Stimulated activated effector memory CD8-positive, alpha-beta T cell treated with anti-CD3 and anti-CD28 coated beads, Interleukin-12 subunit alpha, Interleukin-12 subunit beta, amount 100 ng/mL, for 72 hours (primary cell): ENCODE data around the gene GM2A.
"Not testable (repeated sequence)": the region's sequence is repeated elsewhere in the genome, so short reads cannot be mapped to it uniquely, and the experiment has no call there.

ENCODE experiments used
- ATAC-seq: fragments of 150-1000 bp; cut with Tn5 transposase; 2 replicates; pipeline ENCODE4 v1.10.0; 2021
- DNase-seq, 2 donors: peaks; one replicate each; pipeline ENCODE4 v3.0.0; 2021 to 2022; ENCODE audit warnings: low spot score in 2 of 2
- H3K27ac Mint-ChIP-seq: one replicate; pipeline ENCODE4 v1.8.0; 2022; ENCODE audit warnings: mild to moderate bottlenecking, mixed read lengths
- H3K36me3 Mint-ChIP-seq: one replicate; pipeline ENCODE4 v1.8.0; 2022; ENCODE audit warnings: mild to moderate bottlenecking, mixed read lengths
- H3K4me1 Mint-ChIP-seq: one replicate; pipeline ENCODE4 v1.8.0; 2022; ENCODE audit warnings: mixed read lengths
- H3K4me3 Mint-ChIP-seq: one replicate; pipeline ENCODE4 v1.8.0; 2022; ENCODE audit warnings: mild to moderate bottlenecking, mixed read lengths
- H3K9me3 Mint-ChIP-seq: one replicate; pipeline ENCODE4 v1.8.0; 2022; ENCODE audit warnings: mixed read lengths

The GM2A gene

DNA sequence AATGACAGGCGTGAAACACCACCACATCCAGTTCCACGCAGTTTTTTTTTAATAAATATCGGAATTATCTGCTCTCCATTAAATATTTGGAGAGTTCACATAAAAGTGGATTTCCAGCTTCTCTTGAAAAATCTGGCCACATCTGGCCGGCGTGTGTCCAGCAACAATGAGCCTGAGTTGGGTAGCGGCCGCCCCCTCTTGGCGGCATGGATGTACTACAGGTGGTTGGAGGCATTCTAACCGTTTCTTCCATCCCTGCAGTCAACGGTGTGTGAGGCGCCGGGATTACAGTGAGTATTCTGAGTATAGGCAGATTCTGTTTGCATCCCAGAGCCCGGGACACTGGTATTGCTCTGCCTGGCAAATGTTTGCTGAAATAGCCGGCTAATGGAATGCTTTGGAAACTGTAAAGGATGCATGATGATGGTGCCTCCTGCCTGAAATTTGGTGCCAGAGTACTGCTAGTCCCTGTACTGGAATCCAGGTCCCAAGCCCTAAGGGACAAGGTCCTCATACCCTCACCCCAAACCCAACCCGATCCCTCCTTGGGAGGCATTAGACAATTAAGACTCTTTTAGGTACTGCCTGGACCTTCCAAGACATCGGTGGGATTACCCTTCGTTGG, 13.6 kb upstream of the GM2A start:
- H3K36me3 Mint-ChIP-seq = peaks cover 4% of the 10 kb centered on the region
- ATAC-seq (no peak), DNase-seq (no peak)
- peaks cover 26% of the 10 kb centered on the region for H3K4me1 Mint-ChIP-seq
- H3K4me3 Mint-ChIP-seq = peak overlapping the region; percentile 26
- H3K27ac Mint-ChIP-seq = no peak overlapping the region
- no peaks in the 10 kb centered on the region for H3K9me3 Mint-ChIP-seq

- not testable (repeated sequence) for H3K4me3 Mint-ChIP-seq, DNase-seq
- peak overlapping the region; percentile 2 for H3K27ac Mint-ChIP-seq
Measured at GRCh38 chr5:151240268-151240835, 12.6 kb upstream of the GM2A start.

DNA sequence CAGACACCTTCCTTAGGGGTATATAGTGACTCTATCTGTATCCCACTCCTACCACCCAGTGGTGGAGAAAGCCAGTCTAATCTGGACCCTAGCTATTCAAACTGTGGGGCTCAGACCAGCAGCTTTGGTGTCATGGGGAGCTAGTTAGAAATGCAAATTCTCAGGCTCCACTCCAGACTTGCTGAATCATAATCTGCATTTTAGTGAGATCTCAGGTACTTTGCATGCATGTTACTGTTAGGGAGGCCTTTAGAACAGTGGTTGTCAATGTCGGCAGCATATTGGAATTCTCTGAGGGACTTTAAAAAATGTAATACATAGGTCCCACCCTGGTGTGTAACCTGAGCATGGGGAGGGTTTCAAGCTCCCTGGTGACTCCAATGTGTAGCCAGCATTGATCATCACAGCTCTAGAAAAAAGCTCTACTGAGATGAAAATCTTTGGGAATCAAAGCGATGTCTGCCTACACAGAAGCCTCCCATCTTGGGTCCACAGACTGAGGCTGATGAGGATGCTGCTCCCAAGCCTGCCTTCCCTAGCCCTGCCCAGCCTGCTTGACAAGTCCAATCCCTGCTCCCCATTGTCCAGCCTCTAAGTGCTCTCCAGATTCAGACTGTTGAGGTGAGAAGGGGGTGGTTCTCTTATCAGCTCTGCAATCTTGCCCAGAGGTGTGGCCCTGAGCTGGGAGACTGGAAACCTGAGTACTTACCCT, 11.9 kb upstream of the GM2A start:
- H3K27ac Mint-ChIP-seq = peak overlapping the region; percentile 2
- DNase-seq (no peak), ATAC-seq (no peak)
- H3K4me1 Mint-ChIP-seq = peaks cover 16% of the 10 kb centered on the region
- H3K4me3 Mint-ChIP-seq = no peak overlapping the region
- H3K36me3 Mint-ChIP-seq = peaks cover 5% of the 10 kb centered on the region
- H3K9me3 Mint-ChIP-seq = no peaks in the 10 kb centered on the region

More at GRCh38 chr5:151240268-151240835, 12.6 kb upstream of the GM2A start:
- H3K4me1 Mint-ChIP-seq = peaks cover 20% of the 10 kb centered on the region
- not testable (repeated sequence) for H3K36me3 Mint-ChIP-seq, H3K9me3 Mint-ChIP-seq, ATAC-seq

DNA sequence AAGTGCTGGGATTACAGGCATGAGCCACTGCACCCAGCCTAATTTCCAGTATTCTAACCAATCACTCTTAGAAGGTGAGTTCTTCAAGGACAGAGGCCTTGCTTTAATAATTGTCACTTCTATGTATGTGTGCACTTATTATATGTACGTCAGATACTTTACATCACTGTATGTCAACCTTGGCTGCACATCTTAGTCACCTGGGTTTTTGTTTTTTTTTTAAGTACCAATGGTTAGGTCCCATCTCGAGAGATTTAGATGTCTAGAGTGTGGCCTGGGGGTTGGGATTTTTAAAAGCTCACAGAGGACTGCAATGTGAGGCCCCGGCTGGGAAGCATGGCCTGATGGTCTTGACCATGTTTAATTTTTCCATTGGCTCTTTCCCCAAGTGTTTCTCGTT, 9.9 kb upstream of the GM2A start:
- Mint-ChIP-seq H3K27ac (no peak overlapping the region), H3K4me1 (peaks cover 16% of the 10 kb centered on the region), H3K9me3 (no peaks in the 10 kb centered on the region), H3K36me3 (peaks cover 5% of the 10 kb centered on the region), H3K4me3 (peak overlapping the region; percentile 9)
- no peak for DNase-seq
- ATAC-seq = no peak

DNA sequence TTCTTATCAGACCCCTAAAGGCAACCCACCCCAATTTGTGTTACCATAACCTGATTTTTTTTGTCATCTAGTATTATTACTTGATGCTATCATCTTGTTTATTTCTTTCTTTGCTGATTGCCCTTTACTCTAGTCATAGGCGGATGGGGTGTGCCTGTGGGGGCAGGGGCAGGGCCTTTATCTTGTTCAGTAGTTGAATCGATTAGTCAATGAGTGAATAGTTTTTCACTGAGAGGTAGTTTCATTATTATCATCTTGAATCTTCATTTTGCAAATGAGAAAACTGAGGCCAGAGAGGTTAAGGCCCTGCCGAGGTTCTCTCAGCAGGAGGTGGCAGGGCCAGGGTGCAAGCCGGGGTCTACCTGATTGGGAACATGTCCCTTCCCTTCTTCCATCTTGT, 9.4 kb upstream of the GM2A start:
- ATAC-seq (peak; percentile 89), DNase-seq (peak in 1 of 2 donors; percentile 67)
- H3K4me3 Mint-ChIP-seq = peak overlapping the region; percentile 9
- peaks cover 16% of the 10 kb centered on the region for H3K4me1 Mint-ChIP-seq
- peak overlapping the region; percentile 48 for H3K27ac Mint-ChIP-seq
- H3K9me3 Mint-ChIP-seq = no peaks in the 10 kb centered on the region
- H3K36me3 Mint-ChIP-seq = peaks cover 5% of the 10 kb centered on the region

DNA sequence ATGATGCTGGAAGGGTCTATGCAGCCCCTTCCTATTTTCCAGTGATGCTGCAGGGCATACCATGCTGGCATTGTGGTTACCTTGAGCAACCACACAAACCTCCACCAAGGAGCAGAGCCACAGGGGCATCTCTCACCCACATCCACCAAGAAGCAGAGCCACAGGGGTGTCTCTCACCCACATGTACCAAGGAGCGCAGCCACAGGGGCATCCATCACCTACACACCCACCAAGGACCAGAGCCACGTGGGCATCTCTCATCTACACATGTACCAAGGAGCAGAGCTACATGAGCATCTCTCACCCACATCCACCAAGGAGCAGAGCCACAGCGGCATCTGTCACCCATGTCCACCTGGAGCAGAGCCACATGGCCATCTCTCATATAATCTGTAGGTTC, 8.8 kb upstream of the GM2A start:
- no peaks in the 10 kb centered on the region for H3K9me3 Mint-ChIP-seq
- ATAC-seq (peak; percentile 57), DNase-seq (peak in 1 of 2 donors; percentile 65)
- peak overlapping the region; percentile 9 for H3K4me3 Mint-ChIP-seq
- H3K27ac Mint-ChIP-seq = peak overlapping the region; percentile 48
- peaks cover 16% of the 10 kb centered on the region for H3K4me1 Mint-ChIP-seq
- peaks cover 5% of the 10 kb centered on the region for H3K36me3 Mint-ChIP-seq

- peaks cover 5% of the 10 kb centered on the region for H3K36me3 Mint-ChIP-seq
Measured at GRCh38 chr5:151245680-151246219, 7.2 kb upstream of the GM2A start.

GRCh38 chr5:151248651-151249050, 4.3 kb upstream of the GM2A start:
- ATAC-seq (no peak), DNase-seq (no peak)
- Mint-ChIP-seq H3K9me3 (no peaks in the 10 kb centered on the region), H3K27ac (no peak overlapping the region), H3K36me3 (peaks cover 12% of the 10 kb centered on the region), H3K4me1 (peaks cover 39% of the 10 kb centered on the region), H3K4me3 (no peak overlapping the region)

More at GRCh38 chr5:151245680-151246219, 7.2 kb upstream of the GM2A start:
- no peak overlapping the region for H3K4me3 Mint-ChIP-seq
- H3K9me3 Mint-ChIP-seq = no peaks in the 10 kb centered on the region
- no peak for DNase-seq
- H3K4me1 Mint-ChIP-seq = peaks cover 24% of the 10 kb centered on the region
- ATAC-seq = no peak
- H3K27ac Mint-ChIP-seq = no peak overlapping the region

GRCh38 chr5:151249281-151249680, 3.7 kb upstream of the GM2A start:
- Mint-ChIP-seq H3K4me1 (peaks cover 38% of the 10 kb centered on the region), H3K4me3 (no peak overlapping the region), H3K36me3 (peaks cover 8% of the 10 kb centered on the region), H3K27ac (no peak overlapping the region), H3K9me3 (no peaks in the 10 kb centered on the region)
- ATAC-seq (no peak), DNase-seq (no peak)

DNA sequence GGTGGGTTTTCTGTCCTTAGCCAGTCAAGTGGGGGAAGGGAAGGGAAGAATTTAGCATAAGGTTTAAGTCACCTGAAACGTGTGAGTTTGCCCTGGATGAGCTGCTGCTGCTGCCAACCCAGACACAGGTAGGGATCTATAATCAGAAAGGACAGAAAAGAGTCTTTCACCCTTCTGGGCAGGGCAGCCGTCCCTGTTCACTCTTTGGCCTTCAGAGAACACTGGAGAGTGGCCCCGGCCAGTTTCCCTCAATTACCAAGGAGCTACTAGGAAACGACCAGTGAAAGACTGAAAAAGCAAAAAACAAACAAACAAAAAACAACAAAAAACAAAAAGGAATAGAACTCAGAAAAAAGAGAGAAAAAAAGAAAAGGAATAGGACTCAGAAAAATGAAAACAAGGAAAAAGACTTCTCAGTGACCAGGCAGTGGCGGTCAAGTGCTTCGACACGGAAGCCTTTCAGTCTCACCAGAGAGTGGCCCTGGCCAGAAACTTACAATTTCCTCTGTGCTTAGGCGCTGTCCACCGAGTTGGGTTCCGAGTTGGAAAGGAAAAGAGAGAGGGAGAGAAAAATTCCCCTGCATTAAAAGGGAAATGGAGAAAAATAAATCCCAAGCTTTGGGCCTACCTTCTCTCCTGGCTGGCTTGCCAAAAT, 2.5 kb upstream of the GM2A start:
- Mint-ChIP-seq H3K4me3 (peak overlapping the region; percentile 83), H3K9me3 (no peaks in the 10 kb centered on the region), H3K4me1 (peaks cover 34% of the 10 kb centered on the region), H3K36me3 (peaks cover 7% of the 10 kb centered on the region), H3K27ac (peak overlapping the region; percentile 88)
- no peak for DNase-seq
- no peak for ATAC-seq

GRCh38 chr5:151251001-151251551, 1.9 kb upstream of the GM2A start:
- peak overlapping the region; percentile 88 for H3K27ac Mint-ChIP-seq
- DNase-seq = peak in 1 of 2 donors; percentile 75
- ATAC-seq = peak; percentile 51
- peaks cover 7% of the 10 kb centered on the region for H3K36me3 Mint-ChIP-seq
- peak overlapping the region; percentile 83 for H3K4me3 Mint-ChIP-seq
- H3K9me3 Mint-ChIP-seq = no peaks in the 10 kb centered on the region
- peaks cover 34% of the 10 kb centered on the region for H3K4me1 Mint-ChIP-seq

DNA sequence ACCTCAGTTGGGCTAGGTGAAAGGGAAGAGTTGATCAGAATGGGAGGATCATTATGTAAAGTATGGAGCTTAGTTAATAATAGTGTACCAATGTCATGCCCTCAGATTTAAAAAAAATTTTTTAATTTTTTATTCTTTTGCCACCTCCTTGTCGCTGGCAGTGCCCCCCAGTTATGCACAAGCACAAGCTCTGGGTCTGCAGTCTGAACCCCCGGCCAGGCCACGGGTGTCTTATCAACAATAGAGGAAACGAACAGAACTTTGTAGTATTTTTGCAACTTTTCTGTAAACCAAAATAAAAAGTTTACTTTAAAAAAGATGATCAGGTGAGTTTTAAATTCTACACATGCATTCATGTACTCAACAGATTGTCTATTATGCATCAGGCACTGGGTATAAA, 1.4 kb upstream of the GM2A start:
- Mint-ChIP-seq H3K27ac (peak overlapping the region; percentile 88), H3K9me3 (no peaks in the 10 kb centered on the region), H3K4me1 (peaks cover 34% of the 10 kb centered on the region), H3K36me3 (peaks cover 7% of the 10 kb centered on the region), H3K4me3 (peak overlapping the region; percentile 83)
- no peak for ATAC-seq
- DNase-seq = no peak

DNA sequence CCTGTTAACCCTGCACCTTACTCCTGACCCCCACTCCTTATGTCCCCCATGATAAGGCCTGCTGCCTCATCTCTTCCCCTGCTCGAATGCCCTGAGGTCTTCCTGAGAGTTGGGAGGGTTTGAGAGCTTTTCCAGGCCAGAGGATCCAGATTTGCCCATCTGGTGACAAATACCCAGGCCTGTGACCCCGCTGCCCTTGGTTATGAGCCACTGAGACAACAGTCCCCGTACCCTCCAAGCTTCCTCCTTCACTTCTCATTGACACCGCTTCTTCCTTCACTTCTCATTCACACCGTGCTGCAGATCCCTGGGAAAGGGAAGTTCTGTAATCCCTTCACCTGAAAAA, 593 bp downstream of the GM2A start:
- H3K9me3 Mint-ChIP-seq = no peaks in the 10 kb centered on the region
- H3K36me3 Mint-ChIP-seq = peaks cover 7% of the 10 kb centered on the region
- peak overlapping the region; percentile 88 for H3K27ac Mint-ChIP-seq
- peak overlapping the region; percentile 83 for H3K4me3 Mint-ChIP-seq
- no peak for ATAC-seq
- DNase-seq = no peak
- peaks cover 45% of the 10 kb centered on the region for H3K4me1 Mint-ChIP-seq

- no peak overlapping the region for H3K27ac Mint-ChIP-seq
- no peak for DNase-seq
Measured at GRCh38 chr5:151254556-151254955, 1.6 kb downstream of the GM2A start.

DNA sequence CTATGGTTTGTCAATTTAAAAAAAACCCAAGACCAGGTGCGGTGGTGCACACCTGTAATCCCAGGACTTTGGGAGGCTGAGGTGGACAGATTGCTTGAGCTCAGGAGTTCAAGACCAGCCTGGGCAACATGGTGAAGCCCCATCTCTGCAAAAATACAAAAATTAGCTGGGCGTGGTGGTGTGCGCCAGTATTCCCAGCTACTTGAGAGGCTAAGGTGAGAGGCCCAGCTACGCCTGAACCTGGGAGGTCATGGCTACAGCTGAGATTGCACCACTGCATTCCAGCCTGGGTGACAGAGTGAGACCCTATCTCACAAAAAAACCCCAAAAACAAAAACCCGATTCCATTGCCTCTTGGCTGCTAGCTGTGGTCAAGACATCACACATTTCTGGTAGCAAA, 2.0 kb downstream of the GM2A start:
- H3K4me3 Mint-ChIP-seq = not testable (repeated sequence)

More at GRCh38 chr5:151254556-151254955, 1.6 kb downstream of the GM2A start:
- Mint-ChIP-seq H3K4me1 (peaks cover 51% of the 10 kb centered on the region), H3K36me3 (peaks cover 7% of the 10 kb centered on the region), H3K4me3 (peak overlapping the region; percentile 83), H3K9me3 (no peaks in the 10 kb centered on the region)
- ATAC-seq = no peak

More for the DNA sequence above, 2.0 kb downstream of the GM2A start:
- not testable (repeated sequence) for ATAC-seq, DNase-seq, H3K27ac Mint-ChIP-seq, H3K36me3 Mint-ChIP-seq, H3K9me3 Mint-ChIP-seq
- peaks cover 51% of the 10 kb centered on the region for H3K4me1 Mint-ChIP-seq
